ENCODE measurements around the gene PERM1. TPM values are rescaled to one million over a fixed set of nuclear protein-coding genes. Genes with fewer than 3 reads are reported as not detected.
A peak's percentile ranks its signal among the peaks of the same experiment; 100 is the strongest.
"Not testable (repeated sequence)": the region's sequence is repeated elsewhere in the genome, so short reads cannot be mapped to it uniquely, and the experiment has no call there.

The PERM1 gene
- total and polyA plus RNA-seq, 4 donors = under 0.01 to 0.06 TPM; not detected in 2

DNA sequence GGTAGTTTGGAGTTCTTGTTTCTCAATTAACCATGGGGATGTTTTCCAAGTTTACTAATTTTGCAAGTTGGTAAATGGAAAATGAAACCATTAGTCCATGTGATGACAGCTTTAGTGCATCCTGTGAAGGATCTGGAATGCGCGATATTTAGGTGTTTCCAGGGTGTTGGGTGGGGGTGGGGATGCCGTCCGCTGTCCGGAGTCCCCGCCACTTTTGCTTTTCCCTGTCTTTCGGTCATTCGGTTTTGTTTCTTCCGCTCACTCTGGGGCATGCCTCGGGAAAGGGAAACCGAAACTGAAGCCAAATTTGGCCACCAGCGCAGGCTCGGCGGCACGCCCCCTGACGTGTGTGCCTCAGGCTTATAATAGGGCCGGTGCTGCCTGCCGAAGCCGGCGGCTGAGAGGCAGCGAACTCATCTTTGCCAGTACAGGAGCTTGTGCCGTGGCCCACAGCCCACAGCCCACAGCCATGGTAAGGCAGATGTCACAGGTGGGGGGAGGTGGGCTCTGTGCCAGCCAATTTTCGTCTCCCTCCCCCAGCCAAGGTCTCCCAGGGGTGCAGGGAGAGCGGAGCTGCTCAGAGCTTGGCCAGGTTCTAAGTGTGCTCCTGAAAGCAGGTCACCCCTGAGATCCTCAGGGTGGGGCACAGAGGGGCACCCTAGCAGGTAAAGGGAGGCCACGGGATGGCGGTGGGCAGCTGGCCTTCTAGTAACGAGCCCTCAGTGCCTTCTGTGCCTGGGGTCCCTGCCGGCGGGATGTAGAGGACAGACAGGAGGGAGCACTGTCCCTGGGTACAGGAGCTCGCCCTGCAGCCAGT, 31.4 kb upstream of the PERM1 start, which contains the start of gene ISG15 (continued):
- TF ChIP-seq SP1 (IDR thresholded peaks at IDR 0.05) (peak; percentile 79), FOXA2 (IDR thresholded peaks at IDR 0.05) (no peak), TAF1 (conservative IDR thresholded peaks at IDR 0.05) (peak; percentile 24), HNF4G (IDR thresholded peaks at IDR 0.05) (no peak)

DNA sequence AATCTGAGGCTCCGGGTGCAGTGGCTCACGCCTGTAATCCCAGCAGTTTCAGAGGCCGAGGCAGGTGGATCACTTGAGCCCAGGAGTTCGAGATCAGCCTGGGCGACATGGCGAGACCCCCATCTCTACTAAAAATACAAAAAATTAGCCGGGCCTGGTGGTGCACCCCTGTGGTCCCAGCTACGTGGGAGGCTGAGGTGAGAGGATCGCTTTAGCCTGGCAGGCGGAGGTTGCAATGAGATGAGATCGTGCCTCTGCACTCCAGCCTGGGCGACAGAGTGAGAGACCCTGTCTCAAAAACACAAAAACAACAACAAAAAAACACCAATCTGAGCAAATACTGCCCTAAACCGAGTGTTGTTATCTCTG, 30.8 kb upstream of the PERM1 start:
- peak overlapping the region; percentile 92 to 93 for H3K9ac ChIP-seq (ENCODE audit: low read depth in 1 of 2, low read length in 2 of 2)
- H3K36me3 ChIP-seq (ENCODE audit: control insufficient read depth in 4 of 4, insufficient read depth in 3 of 4, low read depth in 1 of 4, low read length in 3 of 4); DNase-seq (ENCODE audit: low spot score); H3K27me3 ChIP-seq (ENCODE audit: control insufficient read depth in 4 of 4, insufficient read depth in 4 of 4, low read length in 3 of 4); H3K9me3 ChIP-seq (ENCODE audit: control insufficient read depth in 4 of 4, low read length in 3 of 4): not testable (repeated sequence)
- peak overlapping the region; percentile 88 to 97 for H3K27ac ChIP-seq (ENCODE audit: low read depth in 1 of 2, low read length in 2 of 2)
- 63% methylated on average over 13 of the region's 13 CpGs for WGBS
- H3K4me3 ChIP-seq (ENCODE audit: low read depth in 1 of 3, low read length in 3 of 3) = peak overlapping the region; percentile 69 to 94 (median 78)
- peaks cover 2 to 15% (median 11%) of the 10 kb centered on the region in 4 donors for H3K4me1 ChIP-seq (ENCODE audit: control insufficient read depth in 4 of 4, insufficient read depth in 4 of 4, low read length in 3 of 4)

DNA sequence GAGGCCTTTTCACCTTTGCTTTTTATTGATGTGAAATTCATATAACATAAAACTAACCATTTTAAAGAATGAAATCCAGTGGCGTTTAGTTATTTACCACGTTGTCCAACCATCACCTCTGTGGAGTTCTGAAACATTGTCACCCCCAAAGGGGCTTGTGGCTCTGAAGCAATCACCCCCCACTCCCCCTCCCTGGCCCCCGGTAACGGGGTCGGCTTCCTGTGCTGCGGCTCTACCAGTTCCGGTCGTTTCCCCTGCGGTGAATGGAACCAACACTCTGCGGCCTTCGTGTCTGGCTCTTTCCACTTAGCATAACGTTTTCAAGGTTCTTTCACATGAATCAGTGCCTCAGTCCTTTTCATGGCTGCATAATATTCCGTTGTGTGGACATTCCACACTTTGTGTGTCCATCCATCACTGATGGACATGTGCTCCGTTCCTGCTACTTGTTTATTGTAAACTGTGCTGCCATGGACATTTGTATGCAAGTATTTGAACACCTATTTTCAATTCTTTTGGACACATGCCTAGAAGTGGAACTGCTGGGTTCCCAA, 29.6 kb upstream of the PERM1 start:
- no peaks in the 10 kb centered on the region for H3K27me3 ChIP-seq (ENCODE audit: control insufficient read depth in 4 of 4, insufficient read depth in 4 of 4, low read length in 3 of 4)
- H3K27ac ChIP-seq (ENCODE audit: low read depth in 1 of 2, low read length in 2 of 2) = no peak overlapping the region
- H3K36me3 ChIP-seq (ENCODE audit: control insufficient read depth in 4 of 4, insufficient read depth in 3 of 4, low read depth in 1 of 4, low read length in 3 of 4) = no peaks in the 10 kb centered on the region
- no peak for DNase-seq (ENCODE audit: low spot score)
- H3K4me1 ChIP-seq (ENCODE audit: control insufficient read depth in 4 of 4, insufficient read depth in 4 of 4, low read length in 3 of 4) = peaks cover 5 to 21% (median 11%) of the 10 kb centered on the region in 4 donors
- no peak for TF ChIP-seq HNF4A (conservative IDR thresholded peaks at IDR 0.05)
- TF ChIP-seq, protein P1, sequence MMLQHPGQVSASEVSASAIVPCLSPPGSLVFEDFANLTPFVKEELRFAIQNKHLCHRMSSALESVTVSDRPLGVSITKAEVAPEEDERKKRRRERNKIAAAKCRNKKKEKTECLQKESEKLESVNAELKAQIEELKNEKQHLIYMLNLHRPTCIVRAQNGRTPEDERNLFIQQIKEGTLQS (IDR thresholded peaks at IDR 0.05) = no peak
- TF ChIP-seq JUND (IDR thresholded peaks at IDR 0.05) = no peak
- TF ChIP-seq, protein P2, sequence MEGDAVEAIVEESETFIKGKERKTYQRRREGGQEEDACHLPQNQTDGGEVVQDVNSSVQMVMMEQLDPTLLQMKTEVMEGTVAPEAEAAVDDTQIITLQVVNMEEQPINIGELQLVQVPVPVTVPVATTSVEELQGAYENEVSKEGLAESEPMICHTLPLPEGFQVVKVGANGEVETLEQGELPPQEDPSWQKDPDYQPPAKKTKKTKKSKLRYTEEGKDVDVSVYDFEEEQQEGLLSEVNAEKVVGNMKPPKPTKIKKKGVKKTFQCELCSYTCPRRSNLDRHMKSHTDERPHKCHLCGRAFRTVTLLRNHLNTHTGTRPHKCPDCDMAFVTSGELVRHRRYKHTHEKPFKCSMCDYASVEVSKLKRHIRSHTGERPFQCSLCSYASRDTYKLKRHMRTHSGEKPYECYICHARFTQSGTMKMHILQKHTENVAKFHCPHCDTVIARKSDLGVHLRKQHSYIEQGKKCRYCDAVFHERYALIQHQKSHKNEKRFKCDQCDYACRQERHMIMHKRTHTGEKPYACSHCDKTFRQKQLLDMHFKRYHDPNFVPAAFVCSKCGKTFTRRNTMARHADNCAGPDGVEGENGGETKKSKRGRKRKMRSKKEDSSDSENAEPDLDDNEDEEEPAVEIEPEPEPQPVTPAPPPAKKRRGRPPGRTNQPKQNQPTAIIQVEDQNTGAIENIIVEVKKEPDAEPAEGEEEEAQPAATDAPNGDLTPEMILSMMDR (IDR thresholded peaks at IDR 0.05; ENCODE audit: low read depth, low read length, missing input control) = no peak
- H3K4me3 ChIP-seq (ENCODE audit: low read depth in 1 of 3, low read length in 3 of 3) = no peak overlapping the region
- H3K9ac ChIP-seq (ENCODE audit: low read depth in 1 of 2, low read length in 2 of 2) = no peak overlapping the region
- no peaks in the 10 kb centered on the region for H3K9me3 ChIP-seq (ENCODE audit: control insufficient read depth in 4 of 4, low read length in 3 of 4)
- 86% methylated on average over 14 of the region's 14 CpGs for WGBS

DNA sequence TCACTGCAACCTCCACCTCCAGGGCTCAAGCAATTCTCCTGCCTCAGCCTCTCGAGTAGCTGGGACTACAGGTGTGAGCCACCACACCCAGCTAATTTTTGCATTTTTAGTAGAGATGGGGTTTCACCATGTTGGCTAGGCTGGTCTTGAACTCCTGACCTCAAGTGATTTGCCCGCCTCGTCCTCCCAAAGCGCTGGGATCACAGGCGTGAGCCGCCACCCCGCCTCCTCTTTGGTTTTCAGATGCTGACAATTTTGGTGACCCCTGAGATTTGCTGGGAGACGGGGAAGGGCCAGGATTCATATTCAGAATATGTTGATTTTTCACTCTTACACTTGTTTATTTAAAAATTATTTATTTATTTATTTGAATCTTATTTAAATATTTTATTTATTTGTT, 28.2 kb upstream of the PERM1 start:
- H3K36me3 ChIP-seq (ENCODE audit: control insufficient read depth in 4 of 4, insufficient read depth in 3 of 4, low read depth in 1 of 4, low read length in 3 of 4); H3K4me3 ChIP-seq (ENCODE audit: low read depth in 1 of 3, low read length in 3 of 3); H3K27ac ChIP-seq (ENCODE audit: low read depth in 1 of 2, low read length in 2 of 2); H3K9ac ChIP-seq (ENCODE audit: low read depth in 1 of 2, low read length in 2 of 2); H3K9me3 ChIP-seq (ENCODE audit: control insufficient read depth in 4 of 4, low read length in 3 of 4); H3K27me3 ChIP-seq (ENCODE audit: control insufficient read depth in 4 of 4, insufficient read depth in 4 of 4, low read length in 3 of 4); DNase-seq (ENCODE audit: low spot score): not testable (repeated sequence)
- 90% methylated on average over 8 of the region's 8 CpGs for WGBS
- H3K4me1 ChIP-seq (ENCODE audit: control insufficient read depth in 4 of 4, insufficient read depth in 4 of 4, low read length in 3 of 4) = peaks cover 10 to 33% (median 18%) of the 10 kb centered on the region in 4 donors

Data from liver (tissue), 9 donors.